NCI-H1092 treated with DMSO at 0.1 percent for 48 hours (cell line): ENCODE data around the gene LRRC75B.

Experiments
- DNase-seq: peaks from one replicate; lab custom pipeline; 2025; lab: John Stamatoyannopoulos, UW

LRRC75B gene

GRCh38 chr22:24585461-24585860 lies 7.4 kb downstream of the LRRC75B start:
- no peak for DNase-seq

- DNase-seq = no peak
Observed at GRCh38 chr22:24584871-24585411, 7.9 kb downstream of the LRRC75B start.

GRCh38 chr22:24584166-24584790 lies 8.6 kb downstream of the LRRC75B start:
- no peak for DNase-seq

- DNase-seq = peak; percentile 91
Observed at GRCh38 chr22:24583221-24584165, 9.4 kb downstream of the LRRC75B start.

- no peak for DNase-seq
Observed at GRCh38 chr22:24582056-24582814, 10.6 kb downstream of the LRRC75B start.

- DNase-seq = no peak
Observed at GRCh38 chr22:24580276-24580675, 12.6 kb downstream of the LRRC75B start.

- DNase-seq = no peak
Observed at GRCh38 chr22:24579258-24579601, 13.6 kb downstream of the LRRC75B start.

GRCh38 chr22:24578355-24579257 lies 14.3 kb downstream of the LRRC75B start:
- DNase-seq = no peak

- no peak for DNase-seq
Observed at GRCh38 chr22:24576778-24577177, 16.1 kb downstream of the LRRC75B start.

- no peak for DNase-seq
Observed at GRCh38 chr22:24571266-24571665, 21.6 kb downstream of the LRRC75B start.

GRCh38 chr22:24567668-24568067 lies 25.2 kb downstream of the LRRC75B start:
- no peak for DNase-seq

- DNase-seq = no peak
Observed at GRCh38 chr22:24566899-24567511, 25.9 kb downstream of the LRRC75B start.

GRCh38 chr22:24565077-24565476 lies 27.8 kb downstream of the LRRC75B start:
- no peak for DNase-seq

GRCh38 chr22:24564376-24565058 lies 28.4 kb downstream of the LRRC75B start:
- DNase-seq = no peak

- no peak for DNase-seq
Observed at GRCh38 chr22:24563246-24563645, 29.6 kb downstream of the LRRC75B start.

GRCh38 chr22:24559471-24559870 lies 33.4 kb downstream of the LRRC75B start:
- DNase-seq = no peak

- peak; percentile 98 for DNase-seq
Observed at GRCh38 chr22:24555165-24556039, 37.5 kb downstream of the LRRC75B start, which contains the start of gene SNRPD3. TSS of gene SNRPD3 (plus strand) at chr22:24555999. CDS start at chr22:24557675, 1,676 bp downstream.

GRCh38 chr22:24554313-24555164 lies 38.3 kb downstream of the LRRC75B start, which contains the start of gene GUCD1:
TSS of gene GUCD1 (minus strand) at chr22:24555138. CDS start at chr22:24554991, 147 bp downstream.
- no peak for DNase-seq
